HUES48 (cell line): ENCODE results near the gene FARP1.
A peak's percentile ranks its signal among the peaks of the same experiment; 100 is the strongest.

Source experiments
- H3K27ac ChIP-seq: one replicate; pipeline ENCODE4 v1.7.0; 2013; ENCODE audit warnings: low read depth, low read length, inconsistent platforms
- H3K27me3 ChIP-seq: 2 replicates; pipeline ENCODE4 v1.6.1; 2013; ENCODE audit warnings: mild to moderate bottlenecking, low read length; ENCODE audit not compliant: control insufficient read depth, insufficient read depth
- H3K36me3 ChIP-seq: 2 replicates; pipeline ENCODE4 v1.6.1; 2013; ENCODE audit warnings: low read length; ENCODE audit not compliant: control insufficient read depth, insufficient read depth
- H3K4me1 ChIP-seq: 2 replicates; pipeline ENCODE4 v1.6.1; 2013; ENCODE audit warnings: mild to moderate bottlenecking, low read length; ENCODE audit not compliant: control insufficient read depth, insufficient read depth
- H3K4me3 ChIP-seq: 2 replicates; pipeline ENCODE4 v1.5.1; 2013; ENCODE audit warnings: mild to moderate bottlenecking, low read depth, low read length
- H3K9ac ChIP-seq: 2 replicates; pipeline ENCODE4 v1.6.1; 2013; ENCODE audit warnings: mild to moderate bottlenecking, low read depth, low read length, moderate library complexity
- H3K9me3 ChIP-seq: 2 replicates; pipeline ENCODE4 v1.6.1; 2013; ENCODE audit warnings: low read length; ENCODE audit not compliant: control insufficient read depth, insufficient read depth

Gene FARP1

GRCh38 chr13:98313023-98313921 is 170.4 kb downstream of the FARP1 start:
- Histone ChIP-seq H3K36me3 (no peaks in the 10 kb centered on the region), H3K4me3 (no peak overlapping the region), H3K4me1 (peaks cover 23% of the 10 kb centered on the region), H3K27me3 (no peaks in the 10 kb centered on the region), H3K9ac (no peak overlapping the region), H3K27ac (no peak overlapping the region), H3K9me3 (no peaks in the 10 kb centered on the region)

- H3K27ac ChIP-seq = no peak overlapping the region
- no peak overlapping the region for H3K4me3 ChIP-seq
- no peaks in the 10 kb centered on the region for H3K36me3 ChIP-seq
- H3K9me3 ChIP-seq = no peaks in the 10 kb centered on the region
- H3K27me3 ChIP-seq = no peaks in the 10 kb centered on the region
- H3K9ac ChIP-seq = no peak overlapping the region
- peaks cover 23% of the 10 kb centered on the region for H3K4me1 ChIP-seq
Observed at GRCh38 chr13:98313922-98314292, 171.0 kb downstream of the FARP1 start.

DNA sequence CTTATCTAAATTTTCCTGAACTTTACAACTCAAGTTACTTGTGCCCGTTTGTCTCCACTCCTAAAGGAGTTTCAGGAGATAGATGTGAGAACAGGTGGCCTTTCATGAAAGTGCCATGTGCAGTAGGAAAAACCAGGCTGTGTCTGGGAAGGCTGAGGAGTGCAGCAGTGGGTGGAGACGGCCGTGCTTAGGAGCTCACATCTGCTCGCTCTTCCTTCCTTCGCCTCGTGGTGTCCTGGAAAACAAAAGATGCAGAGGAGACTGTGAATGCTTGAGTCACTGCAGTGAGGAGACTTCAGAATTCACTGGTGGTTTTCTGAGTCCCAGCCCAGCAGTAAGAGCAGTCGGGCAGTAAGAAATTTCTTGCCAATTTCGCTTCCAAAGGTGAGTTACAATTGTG is 172.6 kb downstream of the FARP1 start:
- no peaks in the 10 kb centered on the region for H3K36me3 ChIP-seq
- no peak overlapping the region for H3K9ac ChIP-seq
- H3K4me1 ChIP-seq = peaks cover 23% of the 10 kb centered on the region
- H3K27me3 ChIP-seq = no peaks in the 10 kb centered on the region
- H3K27ac ChIP-seq = peak overlapping the region; percentile 50
- no peaks in the 10 kb centered on the region for H3K9me3 ChIP-seq
- no peak overlapping the region for H3K4me3 ChIP-seq

DNA sequence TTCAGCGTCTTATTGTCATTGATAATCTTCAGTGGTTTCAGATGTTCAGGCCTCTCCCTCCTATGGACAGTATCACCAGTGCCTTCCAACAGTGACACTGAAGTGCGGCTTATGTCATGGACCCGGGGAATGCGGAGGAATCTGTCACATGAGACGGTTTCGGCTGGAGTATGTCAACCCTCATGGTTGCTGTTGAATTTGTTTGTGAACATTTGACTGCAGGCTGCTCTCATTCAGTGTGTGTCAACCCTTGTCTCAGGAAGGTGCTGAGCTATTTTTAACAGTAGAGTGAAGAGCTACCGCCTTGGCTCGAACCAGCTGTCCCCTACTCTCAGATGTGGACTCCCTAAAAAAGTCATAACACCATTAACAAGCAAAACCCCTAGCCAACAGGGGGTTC is 173.0 kb downstream of the FARP1 start:
- Histone ChIP-seq H3K27me3 (no peaks in the 10 kb centered on the region), H3K4me1 (peaks cover 21% of the 10 kb centered on the region), H3K9me3 (no peaks in the 10 kb centered on the region), H3K4me3 (no peak overlapping the region), H3K36me3 (no peaks in the 10 kb centered on the region), H3K9ac (no peak overlapping the region), H3K27ac (peak overlapping the region; percentile 50)

GRCh38 chr13:98317573-98318171 is 174.8 kb downstream of the FARP1 start:
- Histone ChIP-seq H3K4me1 (peaks cover 21% of the 10 kb centered on the region), H3K4me3 (no peak overlapping the region), H3K27me3 (no peaks in the 10 kb centered on the region), H3K9ac (no peak overlapping the region), H3K9me3 (no peaks in the 10 kb centered on the region), H3K27ac (no peak overlapping the region), H3K36me3 (no peaks in the 10 kb centered on the region)

- H3K9me3 ChIP-seq = no peaks in the 10 kb centered on the region
- no peaks in the 10 kb centered on the region for H3K27me3 ChIP-seq
- no peak overlapping the region for H3K9ac ChIP-seq
- H3K4me1 ChIP-seq = peaks cover 26% of the 10 kb centered on the region
- no peaks in the 10 kb centered on the region for H3K36me3 ChIP-seq
- H3K4me3 ChIP-seq = no peak overlapping the region
- H3K27ac ChIP-seq = no peak overlapping the region
Observed at GRCh38 chr13:98318263-98318878, 175.5 kb downstream of the FARP1 start.

DNA sequence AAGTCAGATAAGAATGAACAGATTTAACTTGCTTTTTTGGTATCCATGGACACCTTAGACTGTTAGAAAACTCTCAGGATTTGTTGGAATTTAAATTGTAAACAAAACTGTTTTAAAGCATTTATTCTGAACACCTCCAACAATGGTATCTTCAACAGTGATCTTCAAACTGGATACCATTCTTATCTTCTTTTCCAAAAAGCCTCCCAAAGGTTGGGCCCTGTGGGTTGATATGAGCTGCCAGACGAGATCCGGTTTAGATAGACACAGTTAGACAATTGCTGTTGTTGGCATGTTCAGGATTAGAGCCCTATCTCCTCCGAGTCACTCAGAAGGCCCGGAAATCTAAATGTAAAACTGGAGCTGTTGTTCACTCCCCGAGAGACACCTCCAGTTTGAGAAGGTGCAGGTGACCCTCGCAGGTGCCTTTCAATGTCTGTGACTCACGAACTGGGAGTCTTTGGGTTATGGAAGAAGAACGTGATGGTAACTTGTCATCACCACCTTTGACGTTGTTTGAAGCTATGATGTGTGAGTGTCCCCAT is 177.7 kb downstream of the FARP1 start:
- Histone ChIP-seq H3K27ac (no peak overlapping the region), H3K9ac (no peak overlapping the region), H3K36me3 (no peaks in the 10 kb centered on the region), H3K4me3 (no peak overlapping the region), H3K4me1 (peaks cover 37% of the 10 kb centered on the region), H3K27me3 (no peaks in the 10 kb centered on the region), H3K9me3 (no peaks in the 10 kb centered on the region)

DNA sequence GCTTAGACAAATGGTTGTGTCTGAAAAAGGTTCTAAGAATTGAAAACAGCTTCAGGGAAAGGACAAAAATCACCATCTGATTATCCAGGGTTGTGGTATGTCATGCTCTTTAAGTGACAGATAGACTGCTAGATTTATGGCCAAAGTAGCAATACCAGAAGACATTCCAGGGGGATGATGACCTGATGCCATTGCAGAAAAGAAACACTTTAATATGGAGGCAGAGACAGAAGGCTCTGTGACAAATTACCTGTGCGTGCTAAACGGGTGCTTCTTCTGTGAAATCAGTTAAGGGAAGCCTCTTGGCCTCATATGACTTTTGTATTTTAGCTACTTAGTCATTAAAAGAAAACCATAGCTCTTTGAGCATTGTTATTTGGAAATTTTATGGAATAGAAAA is 178.5 kb downstream of the FARP1 start:
- Histone ChIP-seq H3K9me3 (no peaks in the 10 kb centered on the region), H3K4me3 (no peak overlapping the region), H3K4me1 (peaks cover 37% of the 10 kb centered on the region), H3K9ac (no peak overlapping the region), H3K27ac (no peak overlapping the region), H3K36me3 (no peaks in the 10 kb centered on the region), H3K27me3 (no peaks in the 10 kb centered on the region)

GRCh38 chr13:98322091-98322718 is 179.3 kb downstream of the FARP1 start:
- no peak overlapping the region for H3K4me3 ChIP-seq
- no peaks in the 10 kb centered on the region for H3K36me3 ChIP-seq
- H3K27me3 ChIP-seq = no peaks in the 10 kb centered on the region
- no peak overlapping the region for H3K27ac ChIP-seq
- no peaks in the 10 kb centered on the region for H3K9me3 ChIP-seq
- no peak overlapping the region for H3K9ac ChIP-seq
- H3K4me1 ChIP-seq = peaks cover 42% of the 10 kb centered on the region

DNA sequence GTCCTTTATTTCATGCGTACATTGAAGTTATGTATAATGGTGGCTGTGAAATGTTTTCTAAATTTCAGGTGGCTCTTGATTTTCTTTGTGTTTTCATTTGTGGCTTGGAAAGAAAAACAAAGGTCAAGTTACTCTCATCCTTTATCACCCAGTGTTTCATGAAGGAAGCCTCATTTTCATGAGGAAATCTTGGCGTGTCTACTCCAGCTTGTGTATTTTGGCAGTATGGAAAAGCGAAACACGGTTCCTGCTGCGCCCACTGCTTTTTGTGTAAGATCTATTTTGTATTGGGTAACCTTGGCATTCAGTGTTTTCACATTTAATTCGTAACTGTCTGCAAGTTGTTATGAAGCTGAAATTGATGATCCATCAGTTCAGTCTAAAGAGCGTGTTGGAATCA is 181.2 kb downstream of the FARP1 start:
- Histone ChIP-seq H3K4me3 (no peak overlapping the region), H3K9ac (no peak overlapping the region), H3K9me3 (no peaks in the 10 kb centered on the region), H3K36me3 (no peaks in the 10 kb centered on the region), H3K27ac (no peak overlapping the region), H3K27me3 (no peaks in the 10 kb centered on the region), H3K4me1 (peaks cover 60% of the 10 kb centered on the region)
